Neuron (in vitro differentiated cells): ENCODE measurements around the gene RCSD1.
"Not testable (repeated sequence)": the region's sequence is repeated elsewhere in the genome, so short reads cannot be mapped to it uniquely, and the experiment has no call there.

Experiments used
- H2AFZ ChIP-seq: one replicate; pipeline ENCODE4 v1.6.1; 2013; ENCODE audit warnings: low read depth, mild to moderate bottlenecking, inconsistent platforms, low read length, moderate library complexity
- H3K27me3 ChIP-seq: one replicate; pipeline ENCODE4 v1.6.1; 2013; ENCODE audit warnings: low read length; ENCODE audit not compliant: insufficient read depth
- H3K36me3 ChIP-seq: one replicate; pipeline ENCODE4 v1.6.1; 2013; ENCODE audit warnings: low read length; ENCODE audit not compliant: insufficient read depth
- H3K4me1 ChIP-seq: one replicate; pipeline ENCODE4 v1.6.1; 2013; ENCODE audit warnings: low read length; ENCODE audit not compliant: insufficient read depth
- H3K4me3 ChIP-seq: 2 replicates; pipeline ENCODE4 v1.5.1; 2013; ENCODE audit warnings: mild to moderate bottlenecking, low read length, moderate library complexity
- H3K9me3 ChIP-seq: one replicate; pipeline ENCODE4 v1.6.1; 2013; ENCODE audit warnings: low read length

The RCSD1 gene

DNA sequence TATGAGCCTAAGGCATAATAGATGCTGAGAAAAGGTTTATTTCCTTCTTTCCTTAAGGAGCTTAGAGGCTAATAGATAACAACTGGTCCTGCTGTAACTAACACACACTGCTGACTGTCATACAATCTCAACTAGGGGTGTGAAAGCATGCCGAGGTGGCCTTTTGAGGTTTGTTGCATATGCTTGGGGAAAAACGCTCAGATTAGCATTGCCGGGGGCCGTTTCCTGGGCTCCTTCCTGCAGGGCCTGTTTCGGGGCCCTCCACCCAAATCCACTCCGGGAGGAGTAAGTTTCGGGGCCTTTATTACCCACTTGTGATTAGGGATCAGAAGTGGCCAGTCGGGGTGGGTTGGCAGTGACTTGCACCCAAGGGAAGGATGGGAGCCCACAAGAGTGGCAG lies 27.2 kb upstream of the RCSD1 start:
- H3K27me3 ChIP-seq = no peaks in the 10 kb centered on the region
- no peak overlapping the region for H3K4me3 ChIP-seq
- H3K36me3 ChIP-seq = no peaks in the 10 kb centered on the region
- no peak overlapping the region for H2AFZ ChIP-seq
- H3K4me1 ChIP-seq = no peaks in the 10 kb centered on the region
- no peaks in the 10 kb centered on the region for H3K9me3 ChIP-seq

- Histone ChIP-seq H3K9me3 (no peaks in the 10 kb centered on the region), H2AFZ (no peak overlapping the region), H3K4me3 (no peak overlapping the region), H3K36me3 (no peaks in the 10 kb centered on the region), H3K27me3 (no peaks in the 10 kb centered on the region), H3K4me1 (no peaks in the 10 kb centered on the region)
Measured at GRCh38 chr1:167605576-167605975, 24.5 kb upstream of the RCSD1 start.

DNA sequence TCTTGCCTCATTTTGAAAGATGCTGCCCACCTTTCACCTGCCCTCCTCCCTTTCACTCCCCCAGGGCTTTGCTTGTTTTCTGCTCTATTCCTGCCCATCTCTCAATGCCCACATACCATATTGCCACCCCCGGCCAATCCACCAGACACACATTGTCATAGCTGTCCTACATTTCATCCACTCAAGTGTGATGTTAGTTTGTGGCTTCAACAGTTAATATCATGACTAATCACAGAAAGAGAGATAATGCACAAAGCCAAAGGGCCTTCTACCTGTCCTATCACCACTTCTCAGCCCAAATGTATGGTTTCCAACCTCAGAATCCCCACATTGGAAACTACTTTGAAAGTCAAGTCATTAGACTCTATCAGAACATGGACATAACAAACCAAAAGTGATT lies 18.0 kb upstream of the RCSD1 start:
- H2AFZ ChIP-seq = no peak overlapping the region
- H3K36me3 ChIP-seq = no peaks in the 10 kb centered on the region
- no peaks in the 10 kb centered on the region for H3K27me3 ChIP-seq
- H3K4me3 ChIP-seq = no peak overlapping the region
- no peaks in the 10 kb centered on the region for H3K9me3 ChIP-seq
- no peaks in the 10 kb centered on the region for H3K4me1 ChIP-seq

DNA sequence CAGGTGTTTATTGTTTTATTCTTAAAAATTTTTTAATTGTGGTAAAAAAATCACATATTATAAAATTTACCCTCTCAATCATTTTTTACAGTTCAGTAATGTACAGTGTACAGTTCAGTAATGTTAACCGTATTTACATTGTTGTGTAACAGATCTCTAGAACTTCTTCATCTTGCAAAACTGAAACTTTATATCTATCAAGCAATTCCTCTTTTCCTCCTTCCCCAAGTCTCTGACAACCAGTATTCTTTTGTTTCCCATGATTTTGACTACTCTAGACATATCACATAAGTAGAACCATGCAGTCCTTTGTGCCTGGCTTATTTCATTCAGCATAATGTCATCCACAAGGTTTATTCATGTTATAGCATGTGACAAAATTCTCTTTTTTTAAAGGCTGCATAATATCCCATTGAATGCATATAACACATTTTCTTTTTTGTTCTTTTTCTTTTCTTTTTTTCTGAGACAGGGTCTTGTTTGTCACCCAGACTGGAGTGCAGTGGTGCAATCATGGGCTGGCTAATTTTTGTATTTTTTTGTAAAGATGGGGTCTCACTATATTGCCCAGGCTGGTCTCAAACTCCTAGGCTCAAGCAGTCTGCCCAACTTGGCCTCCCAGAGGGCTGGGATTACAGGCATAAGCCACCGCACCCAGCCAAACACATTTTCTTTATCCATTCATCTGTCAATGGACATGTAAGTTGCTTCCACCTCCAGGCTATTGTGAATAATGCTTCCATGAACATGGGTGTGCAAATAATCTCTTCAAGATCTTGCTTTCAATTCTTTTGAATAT lies 17.2 kb upstream of the RCSD1 start:
- Histone ChIP-seq H3K4me3 (no peak overlapping the region), H2AFZ (no peak overlapping the region), H3K9me3 (no peaks in the 10 kb centered on the region), H3K27me3 (peaks cover 3% of the 10 kb centered on the region), H3K36me3 (no peaks in the 10 kb centered on the region), H3K4me1 (no peaks in the 10 kb centered on the region)

DNA sequence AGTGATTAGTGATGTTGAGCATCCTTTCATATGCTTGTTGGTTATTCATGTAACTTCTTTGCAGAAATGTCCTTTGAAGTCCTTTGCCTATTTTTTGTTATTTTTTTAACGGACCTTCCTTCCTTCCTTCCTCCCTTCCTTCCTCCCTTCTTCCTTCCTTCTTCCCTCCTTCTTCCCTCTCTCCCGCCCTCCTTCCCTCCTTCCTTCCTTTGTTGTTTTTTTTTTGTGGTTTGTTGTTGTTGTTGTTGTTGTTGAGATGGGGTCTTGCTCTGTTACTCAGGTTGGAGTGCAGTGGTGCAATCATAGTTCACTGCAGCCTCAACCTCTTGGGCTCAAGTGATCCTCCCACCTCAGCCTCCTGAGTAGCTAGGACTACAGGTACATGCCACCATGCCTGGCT lies 16.0 kb upstream of the RCSD1 start:
- H3K9me3 ChIP-seq, H3K4me3 ChIP-seq, H3K36me3 ChIP-seq, H3K27me3 ChIP-seq, H2AFZ ChIP-seq, H3K4me1 ChIP-seq: not testable (repeated sequence)

DNA sequence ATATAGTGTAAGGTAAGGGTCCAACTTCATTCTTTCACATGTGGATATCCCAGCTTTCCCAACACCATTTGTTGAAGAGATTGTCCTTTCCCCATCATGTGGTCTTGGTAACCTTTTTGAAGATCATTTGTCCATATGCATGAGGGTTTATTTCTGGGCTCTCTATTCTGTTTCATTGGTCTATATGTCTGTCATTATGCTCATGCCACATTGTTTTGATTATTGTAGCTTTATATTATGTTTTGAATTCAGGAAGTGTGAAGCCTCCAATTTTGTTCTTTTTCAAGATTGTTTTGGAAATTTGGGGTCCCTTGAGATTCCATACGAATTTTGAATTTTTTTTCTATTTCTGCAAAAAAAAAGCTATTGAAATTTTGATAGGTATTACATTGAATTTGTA lies 15.2 kb upstream of the RCSD1 start:
- H2AFZ ChIP-seq = no peak overlapping the region
- H3K4me3 ChIP-seq = no peak overlapping the region
- H3K4me1 ChIP-seq = no peaks in the 10 kb centered on the region
- peaks cover 7% of the 10 kb centered on the region for H3K27me3 ChIP-seq
- H3K9me3 ChIP-seq = no peaks in the 10 kb centered on the region
- no peaks in the 10 kb centered on the region for H3K36me3 ChIP-seq

DNA sequence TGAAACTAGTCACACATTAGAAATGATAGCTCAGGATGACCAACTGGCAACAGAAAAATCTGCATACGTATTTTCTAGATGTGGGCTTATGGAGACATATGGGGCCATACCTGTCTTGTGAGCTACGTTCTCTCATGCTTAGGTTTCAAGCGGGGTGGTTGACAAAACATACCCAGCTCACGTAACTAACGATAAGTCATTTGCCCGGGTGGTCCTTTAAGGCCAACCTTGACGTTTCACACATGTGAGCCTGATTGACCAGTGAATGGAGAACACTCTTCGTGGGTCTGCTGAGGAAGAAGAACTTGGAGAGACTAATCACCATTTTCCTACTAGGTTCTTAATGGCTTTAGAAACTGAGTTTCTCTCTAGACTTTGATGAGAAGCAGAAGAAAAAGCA lies 13.5 kb upstream of the RCSD1 start:
- no peak overlapping the region for H3K4me3 ChIP-seq
- peaks cover 7% of the 10 kb centered on the region for H3K27me3 ChIP-seq
- no peaks in the 10 kb centered on the region for H3K36me3 ChIP-seq
- H2AFZ ChIP-seq = no peak overlapping the region
- no peaks in the 10 kb centered on the region for H3K9me3 ChIP-seq
- no peaks in the 10 kb centered on the region for H3K4me1 ChIP-seq

DNA sequence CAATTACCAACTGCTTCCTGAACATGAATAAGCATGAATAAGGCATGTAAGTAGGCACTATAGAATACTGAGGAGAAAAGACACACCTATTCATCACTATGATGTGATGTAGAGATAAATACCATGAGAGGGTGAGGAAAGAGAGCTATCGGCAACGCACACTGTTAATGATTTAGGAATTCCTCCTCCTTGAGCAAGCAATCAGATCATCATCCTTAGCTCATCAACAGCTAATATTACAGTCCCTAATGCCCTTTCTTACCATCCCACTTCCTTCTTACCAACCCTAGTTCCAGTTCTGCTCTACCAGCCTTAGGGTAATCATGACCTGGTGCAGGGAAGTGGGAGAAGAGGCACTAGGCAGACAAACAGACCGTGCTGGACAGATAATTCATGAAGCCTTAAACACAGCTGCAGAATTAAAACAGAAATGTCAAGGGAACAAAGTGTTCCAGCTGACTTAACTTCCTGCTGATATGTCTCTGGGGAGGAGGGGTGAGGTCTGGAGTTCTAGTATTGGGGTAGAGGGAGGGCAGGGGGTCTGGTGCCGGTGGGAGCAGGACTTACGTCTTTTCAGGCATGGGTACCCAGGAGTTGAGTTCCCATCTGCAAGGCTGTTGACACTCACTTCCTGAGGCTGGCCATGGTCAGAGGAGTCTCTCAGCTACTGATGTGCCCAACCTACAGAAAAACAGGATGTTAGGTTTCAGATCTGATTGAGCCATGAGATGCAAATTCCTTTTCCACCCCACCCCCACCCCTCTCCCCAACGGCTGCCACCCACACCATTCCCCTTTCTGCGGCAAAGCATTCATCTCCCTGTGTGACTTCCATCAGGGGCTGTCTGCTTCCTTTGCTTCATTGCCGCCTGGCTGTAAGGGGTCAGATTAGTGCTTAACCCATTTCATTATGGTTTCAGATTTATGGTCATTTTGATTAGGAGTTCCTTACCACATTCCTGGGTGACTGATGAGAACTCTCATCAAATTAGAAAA lies 12.6 kb upstream of the RCSD1 start:
- Histone ChIP-seq H3K4me1 (no peaks in the 10 kb centered on the region), H3K9me3 (no peaks in the 10 kb centered on the region), H3K36me3 (no peaks in the 10 kb centered on the region), H2AFZ (no peak overlapping the region), H3K4me3 (no peak overlapping the region), H3K27me3 (peaks cover 7% of the 10 kb centered on the region)

DNA sequence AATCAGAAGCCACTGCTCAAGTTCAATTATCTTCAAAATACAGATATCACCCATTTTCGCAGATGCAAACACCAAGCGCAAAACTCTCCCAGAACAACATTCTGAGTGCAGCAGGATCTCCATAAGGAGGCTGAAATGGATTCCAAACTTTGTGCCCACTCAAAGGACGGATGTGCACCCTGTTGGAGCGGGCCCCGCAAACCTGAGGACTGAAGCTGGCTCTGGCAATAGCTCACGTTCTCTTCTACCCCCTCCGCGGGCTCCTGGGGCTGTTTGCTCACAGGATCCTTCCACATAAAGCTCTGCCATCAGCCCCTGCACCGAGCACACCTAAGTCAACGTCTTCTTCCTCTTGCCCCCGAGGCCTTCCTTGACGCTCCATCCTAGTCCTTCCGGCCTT lies 11.7 kb upstream of the RCSD1 start:
- Histone ChIP-seq H3K36me3 (no peaks in the 10 kb centered on the region), H3K27me3 (peaks cover 7% of the 10 kb centered on the region), H3K4me3 (no peak overlapping the region), H3K4me1 (no peaks in the 10 kb centered on the region), H2AFZ (no peak overlapping the region), H3K9me3 (no peaks in the 10 kb centered on the region)

GRCh38 chr1:167618789-167619188 lies 11.2 kb upstream of the RCSD1 start:
- Histone ChIP-seq H3K4me1 (no peaks in the 10 kb centered on the region), H3K36me3 (no peaks in the 10 kb centered on the region), H2AFZ (no peak overlapping the region), H3K4me3 (no peak overlapping the region), H3K9me3 (no peaks in the 10 kb centered on the region), H3K27me3 (peaks cover 7% of the 10 kb centered on the region)

DNA sequence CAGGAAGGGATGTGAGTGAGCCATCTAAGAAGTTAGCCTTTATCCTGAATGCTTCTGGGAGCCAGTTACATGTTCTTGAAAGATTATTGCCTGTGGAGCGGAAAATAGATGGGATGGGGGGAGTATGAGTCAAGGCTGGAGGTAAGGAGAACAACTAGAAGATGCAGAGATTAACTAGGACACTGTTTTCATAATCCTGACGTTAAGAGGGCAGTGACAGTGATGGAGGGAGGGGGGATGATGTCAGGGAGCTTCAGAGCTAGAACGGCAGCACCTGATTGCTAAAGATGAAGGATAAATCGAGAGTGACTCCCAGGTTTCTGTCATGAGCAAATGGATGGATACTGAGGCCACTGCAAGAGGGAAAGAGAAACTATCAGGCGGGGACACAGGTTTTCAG lies 10.0 kb upstream of the RCSD1 start:
- no peaks in the 10 kb centered on the region for H3K4me1 ChIP-seq
- no peaks in the 10 kb centered on the region for H3K36me3 ChIP-seq
- H3K9me3 ChIP-seq = no peaks in the 10 kb centered on the region
- no peak overlapping the region for H2AFZ ChIP-seq
- no peak overlapping the region for H3K4me3 ChIP-seq
- H3K27me3 ChIP-seq = peaks cover 7% of the 10 kb centered on the region

- Histone ChIP-seq H3K27me3 (peaks cover 7% of the 10 kb centered on the region), H3K36me3 (no peaks in the 10 kb centered on the region), H2AFZ (no peak overlapping the region), H3K9me3 (no peaks in the 10 kb centered on the region), H3K4me1 (no peaks in the 10 kb centered on the region), H3K4me3 (no peak overlapping the region)
Measured at GRCh38 chr1:167621780-167622313, 8.2 kb upstream of the RCSD1 start.

DNA sequence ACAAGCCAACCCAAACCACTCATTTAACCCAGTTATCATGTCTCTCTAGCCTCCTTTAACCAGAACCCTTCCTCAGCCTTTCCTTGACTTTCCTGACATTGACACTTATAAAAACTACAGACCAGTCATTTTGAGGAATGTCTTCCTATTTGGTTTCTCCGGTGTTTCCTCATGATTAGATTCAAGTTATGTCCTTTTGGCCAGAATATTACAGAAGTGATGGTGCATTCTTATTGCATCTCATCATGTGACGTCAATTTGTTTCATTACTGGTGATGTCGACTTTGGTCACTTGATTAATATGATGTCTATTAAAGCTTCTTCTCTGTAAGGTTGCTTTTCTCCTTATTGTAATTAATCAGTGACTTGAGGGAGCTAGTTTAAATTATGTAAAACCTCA lies 6.1 kb upstream of the RCSD1 start:
- Histone ChIP-seq H3K27me3 (peaks cover 16% of the 10 kb centered on the region), H3K4me3 (no peak overlapping the region), H2AFZ (no peak overlapping the region), H3K36me3 (no peaks in the 10 kb centered on the region), H3K9me3 (peaks cover under 1% of the 10 kb centered on the region), H3K4me1 (no peaks in the 10 kb centered on the region)
